Smooth muscle cell of the brain vasculature (primary cell): ENCODE data around the gene NACC1.

Experiments used
- DNase-seq: peaks from one replicate; pipeline ENCODE4 v3.0.0-alpha.2; 2012; ENCODE audit warnings: low read depth, low spot score

NACC1 gene

GRCh38 chr19:13120817-13121216 lies 2.8 kb downstream of the NACC1 start:
- peak; percentile 55 for DNase-seq

- no peak for DNase-seq
Measured at GRCh38 chr19:13121551-13122274, 3.6 kb downstream of the NACC1 start.

GRCh38 chr19:13122275-13122878 lies 4.3 kb downstream of the NACC1 start:
- no peak for DNase-seq

GRCh38 chr19:13122980-13123957 lies 5.2 kb downstream of the NACC1 start:
- DNase-seq: no peak

GRCh38 chr19:13127051-13127450 lies 9.0 kb downstream of the NACC1 start:
- DNase-seq: no peak

GRCh38 chr19:13127811-13128575 lies 9.9 kb downstream of the NACC1 start:
- no peak for DNase-seq

- no peak for DNase-seq
Measured at GRCh38 chr19:13128583-13128982, 10.5 kb downstream of the NACC1 start.

- DNase-seq: no peak
Measured at GRCh38 chr19:13129384-13129783, 11.3 kb downstream of the NACC1 start.

GRCh38 chr19:13130886-13131490 lies 12.9 kb downstream of the NACC1 start:
- DNase-seq: no peak

GRCh38 chr19:13132471-13133180 lies 14.6 kb downstream of the NACC1 start:
- DNase-seq: no peak

GRCh38 chr19:13133241-13133870 lies 15.3 kb downstream of the NACC1 start:
- DNase-seq: no peak

GRCh38 chr19:13134626-13135025 lies 16.6 kb downstream of the NACC1 start:
- DNase-seq: no peak

- DNase-seq: no peak
Measured at GRCh38 chr19:13135068-13136062, 17.3 kb downstream of the NACC1 start.

- no peak for DNase-seq
Measured at GRCh38 chr19:13137290-13137794, 19.3 kb downstream of the NACC1 start.

GRCh38 chr19:13138171-13138915 lies 20.3 kb downstream of the NACC1 start:
- DNase-seq: no peak

GRCh38 chr19:13138916-13139198 lies 20.8 kb downstream of the NACC1 start:
- no peak for DNase-seq

- DNase-seq: no peak
Measured at GRCh38 chr19:13139633-13140311, 21.7 kb downstream of the NACC1 start.
